K562 (cell line): ENCODE data around the gene CDCA7. TPM values are rescaled to one million over a fixed set of nuclear protein-coding genes. Genes with fewer than 3 reads are reported as not detected.

Experiments
- CHD2 ChIP-seq: IDR thresholded peaks from 2 replicates; pipeline ENCODE4 v1.6.1; 2011; ENCODE audit warnings: low read depth, low read length
- CTCFL ChIP-seq: IDR thresholded peaks from 2 replicates; pipeline ENCODE4 v1.6.1; 2011; ENCODE audit warnings: borderline replicate concordance, low read depth, mild to moderate bottlenecking, moderate library complexity, low read length; ENCODE audit not compliant: insufficient read depth, poor library complexity, severe bottlenecking
- ELF4 ChIP-seq: fragments of 450-650 bp; formaldehyde crosslinking; IDR thresholded peaks from 2 replicates; pipeline ENCODE4 v1.4.0; 2022; ENCODE audit warnings: missing genetic modification characterization
- ETS2 ChIP-seq: IDR thresholded peaks from 2 replicates; pipeline ENCODE4 v1.6.1; 2016; ENCODE audit warnings: borderline replicate concordance, missing genetic modification characterization, mild to moderate bottlenecking, moderate library complexity, missing compliant biosample characterization; ENCODE audit not compliant: poor library complexity, severe bottlenecking
- HINFP ChIP-seq: fragments of 450-650 bp; conservative IDR thresholded peaks from 2 replicates; pipeline ENCODE4 v1.6.1; 2016; ENCODE audit warnings: missing genetic modification characterization, low read depth, mild to moderate bottlenecking, control low read depth, missing compliant biosample characterization
- MEF2A ChIP-seq: IDR thresholded peaks from 2 replicates; pipeline ENCODE4 v1.6.1; 2011; ENCODE audit warnings: low read depth, mild to moderate bottlenecking, low read length, moderate library complexity; ENCODE audit not compliant: control insufficient read depth
- MNT ChIP-seq, 2 experiments: fragments of 450-650 bp; conservative IDR thresholded peaks; 2 replicates each; pipeline ENCODE4 v1.6.1; 2017; ENCODE audit warnings: mild to moderate bottlenecking in 2 of 2, moderate library complexity in 2 of 2
- NEUROD1 ChIP-seq: fragments of 150-350 bp; IDR thresholded peaks from 2 replicates; pipeline ENCODE4 v1.6.1; 2014; ENCODE audit warnings: borderline replicate concordance, low read length, low read depth; ENCODE audit not compliant: partially characterized antibody
- PHTF2 ChIP-seq: fragments of 250-450 bp; sonication (Bioruptor Pico); IDR thresholded peaks from 2 replicates; pipeline ENCODE4 v1.5.0; 2021; ENCODE audit warnings: mild to moderate bottlenecking
- POLR3A ChIP-seq: IDR thresholded peaks from 2 replicates; pipeline ENCODE4 v1.6.1; 2011; ENCODE audit warnings: borderline replicate concordance, mild to moderate bottlenecking, moderate library complexity; ENCODE audit not compliant: insufficient read length, insufficient read depth; ENCODE audit errors: extremely low read depth
- TSHZ1 ChIP-seq: fragments of 250-450 bp; sonication (Bioruptor Pico); IDR thresholded peaks from 2 replicates; pipeline ENCODE4 v1.4.0; 2020; ENCODE audit warnings: mild to moderate bottlenecking, moderate library complexity
- ZNF253 ChIP-seq: fragments of 250-450 bp; sonication (Bioruptor Pico); conservative IDR thresholded peaks from 2 replicates; pipeline ENCODE4 v1.6.1; 2021; ENCODE audit warnings: mild to moderate bottlenecking
- ZNF398 ChIP-seq: fragments of 250-450 bp; sonication (Bioruptor Pico); IDR thresholded peaks from 2 replicates; pipeline ENCODE4 v1.8.0; 2021; ENCODE audit warnings: moderate library complexity, mild to moderate bottlenecking, inconsistent platforms
- ZNF75A ChIP-seq: fragments of 450-650 bp; formaldehyde crosslinking; IDR thresholded peaks from 2 replicates; pipeline ENCODE4 v1.4.0; 2020; ENCODE audit warnings: mild to moderate bottlenecking
- ZNF766 ChIP-seq: fragments of 200-800 bp; sonication (Bioruptor generic); conservative IDR thresholded peaks from 2 replicates; pipeline ENCODE4 v1.6.1; 2016; ENCODE audit warnings: missing genetic modification characterization, missing compliant biosample characterization
- polyA plus RNA-seq, 8 experiments: library from polyadenylated mRNA; depleted of rRNA in 4 of 8; stranded (reverse) in 5 of 8; unstranded in 3 of 8; fragments of >200 nt; fragmentation: Nextera tagmentation in 2 of 8; fragmentation: Illumina TruSeq in 1 of 8; extraction: Ambion mirVana in 2 of 8; extraction: Trizol in 1 of 8; gene quantifications; 2 replicates each; pipeline versions ENCODE4 v1.2.1 to v1.2.3, GENCODE V29; 2011 to 2014; ENCODE audit warnings: inconsistent platforms in 1 of 8, missing spikeins in 1 of 8
- total RNA-seq, 7 experiments: library from RNA; depleted of rRNA in 6 of 7; stranded (reverse); fragments of >200 nt in 6 of 7; fragmentation: Illumina TruSeq in 2 of 7; extraction: Trizol in 2 of 7; gene quantifications; 2 replicates each; pipeline versions ENCODE4 v1.2.1 to v1.2.3, GENCODE V29; 2011 to 2021; ENCODE audit warnings: low replicate concordance in 1 of 7

The CDCA7 gene
- total and polyA plus RNA-seq, 9 of the 15 experiments (the other 6 are each of a cell fraction or from before 2014, with no cell fraction given) = 28.5 to 122 (median 51.0) TPM

GRCh38 chr2:173354582-173355131, at the start of gene CDCA7 (continued):
- TF ChIP-seq NEUROD1 (peak; percentile 91), PHTF2 (CRISPR knock-in tag) (no peak), POLR3A (no peak), CTCFL (peak; percentile 24), CHD2 (no peak), HINFP (tag) (no peak), TSHZ1 (CRISPR knock-in tag) (peak; percentile 28; the same call in 1 of the 2 replicates), ZNF253 (CRISPR knock-in tag) (no peak), MNT (conservative IDR thresholded peaks at IDR 0.05) (peak in 1 of 2 experiments; percentile 77; a peak in 2 of 4 replicates), ELF4 (CRISPR knock-in tag) (no peak), ZNF398 (no peak), ZNF75A (CRISPR knock-in tag) (no peak), ZNF766 (CRISPR knock-in tag) (no peak), ETS2 (tag) (no peak), MEF2A (no peak)
